Measurements from ENCODE around the gene DAGLA.

DNA sequence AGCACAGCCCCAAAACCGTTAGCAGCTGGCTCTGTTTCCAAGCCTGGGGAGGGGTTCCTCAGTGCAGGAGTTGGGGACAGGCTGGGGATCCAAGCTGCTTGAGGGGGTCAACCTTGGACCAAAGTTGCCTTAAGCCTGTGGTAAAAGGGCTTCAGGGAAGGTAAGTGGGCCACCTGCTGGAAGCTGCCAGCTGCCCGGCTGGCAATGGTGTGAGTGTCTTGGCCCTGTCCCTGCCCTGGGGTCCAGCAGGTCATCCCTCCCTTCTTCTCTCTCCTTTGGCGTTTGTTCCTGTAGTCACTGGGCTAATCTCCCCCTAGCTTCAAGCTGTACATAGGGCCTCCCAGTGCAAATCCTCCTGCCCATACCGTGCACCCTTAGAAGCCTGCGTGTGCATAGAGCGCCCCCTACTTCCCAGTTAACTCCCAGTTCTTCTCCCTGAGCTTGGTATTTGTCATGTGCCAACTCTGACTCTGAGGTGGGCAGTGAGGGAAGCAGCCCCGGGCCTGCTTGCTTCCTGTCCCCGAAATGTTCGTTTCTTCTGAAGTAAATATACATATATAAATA, 107.8 kb downstream of the DAGLA start:
- no peak for TF ChIP-seq EZH2 (IDR thresholded peaks at IDR 0.05)
- TF ChIP-seq POLR2AphosphoS5 (IDR thresholded peaks at IDR 0.05; ENCODE audit: borderline replicate concordance, low read depth, low read length), result no peak

Data from SK-N-MC (cell line).